ENCODE results near the gene PRSS3.
"Not testable (repeated sequence)": the region's sequence is repeated elsewhere in the genome, so short reads cannot be mapped to it uniquely, and the experiment has no call there.

PRSS3 gene

GRCh38 chr9:33818167-33818846 is 22.9 kb downstream of the PRSS3 start:
- DNase-seq (ENCODE audit: low read depth): no peak

DNA sequence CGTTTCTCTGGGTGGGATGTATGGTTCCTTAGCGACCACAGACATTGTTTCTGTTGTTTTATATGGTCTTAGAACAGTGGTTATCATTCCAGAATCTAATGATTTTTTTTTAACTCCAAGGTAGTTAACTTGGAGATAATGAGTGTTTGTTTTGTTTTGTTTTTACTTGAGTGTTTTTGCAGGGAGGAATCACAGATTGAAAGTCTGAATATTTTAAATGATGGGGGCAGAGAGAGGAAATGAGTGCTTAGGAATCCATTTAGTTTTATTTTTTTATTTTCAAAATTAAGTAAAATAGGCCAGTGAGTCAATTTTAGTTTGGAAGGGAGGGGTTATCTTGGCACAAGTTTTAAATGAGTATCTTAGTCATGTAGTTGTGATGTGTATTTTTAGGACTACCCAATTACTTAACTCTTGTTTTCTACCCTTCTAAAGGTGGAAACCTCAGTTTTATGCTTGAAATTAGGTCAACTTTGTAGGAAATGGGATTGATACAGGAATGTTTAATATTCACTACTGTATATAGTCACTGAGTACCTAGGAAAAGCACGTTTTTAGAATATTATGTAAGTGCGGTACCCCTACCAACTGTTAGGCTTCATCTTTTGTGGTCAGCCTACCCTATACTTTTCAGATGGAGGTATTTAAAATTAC is 23.6 kb downstream of the PRSS3 start:
- no peak for DNase-seq (ENCODE audit: low read depth)

DNA sequence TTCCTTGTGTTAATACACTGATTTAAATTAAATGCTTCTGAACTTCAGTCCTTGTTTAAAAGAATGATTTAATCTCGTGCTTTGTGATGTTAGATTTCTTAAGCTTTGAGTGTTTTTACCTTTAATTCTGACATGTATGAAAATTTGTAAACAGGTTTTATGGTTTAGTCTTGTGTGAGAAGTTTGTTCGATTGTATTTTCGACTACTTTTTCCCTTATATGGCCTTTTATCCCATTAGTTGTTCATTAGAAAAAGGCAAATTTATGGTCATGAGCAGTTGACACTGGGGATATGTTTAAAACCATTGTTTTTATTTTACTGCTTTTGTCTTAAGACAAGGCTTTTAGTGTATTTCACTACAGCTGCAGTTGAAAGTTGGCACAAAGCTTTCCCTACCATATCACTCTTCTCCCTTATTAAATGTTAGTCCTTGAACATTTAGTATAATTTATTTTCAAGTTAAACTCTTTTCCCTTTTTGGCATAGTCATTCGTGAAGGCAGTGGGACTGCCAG is 24.9 kb downstream of the PRSS3 start:
- DNase-seq (ENCODE audit: low read depth): no peak

- DNase-seq (ENCODE audit: low read depth): no peak
Observed at GRCh38 chr9:33823801-33824200, 28.4 kb downstream of the PRSS3 start.

DNA sequence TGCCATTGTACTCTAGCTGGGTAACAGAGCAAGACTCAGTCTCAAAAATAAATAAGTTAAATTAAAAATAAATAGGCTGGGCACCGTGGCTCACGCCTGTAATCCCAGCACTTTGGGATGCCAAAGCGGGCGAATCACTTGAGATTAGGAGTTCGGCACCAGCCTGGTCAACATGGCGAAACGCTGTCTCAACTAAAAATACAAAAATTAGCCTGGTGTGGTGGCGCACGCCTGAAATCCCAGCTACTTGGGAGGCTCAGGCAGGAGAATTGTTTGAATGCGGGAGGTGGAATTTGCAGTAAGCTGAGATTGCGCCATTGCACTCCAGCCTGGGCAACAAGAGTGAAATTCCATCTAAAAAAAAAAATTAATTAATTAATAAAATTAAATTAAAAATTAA is 31.9 kb downstream of the PRSS3 start:
- DNase-seq (ENCODE audit: low read depth): not testable (repeated sequence)

DNA sequence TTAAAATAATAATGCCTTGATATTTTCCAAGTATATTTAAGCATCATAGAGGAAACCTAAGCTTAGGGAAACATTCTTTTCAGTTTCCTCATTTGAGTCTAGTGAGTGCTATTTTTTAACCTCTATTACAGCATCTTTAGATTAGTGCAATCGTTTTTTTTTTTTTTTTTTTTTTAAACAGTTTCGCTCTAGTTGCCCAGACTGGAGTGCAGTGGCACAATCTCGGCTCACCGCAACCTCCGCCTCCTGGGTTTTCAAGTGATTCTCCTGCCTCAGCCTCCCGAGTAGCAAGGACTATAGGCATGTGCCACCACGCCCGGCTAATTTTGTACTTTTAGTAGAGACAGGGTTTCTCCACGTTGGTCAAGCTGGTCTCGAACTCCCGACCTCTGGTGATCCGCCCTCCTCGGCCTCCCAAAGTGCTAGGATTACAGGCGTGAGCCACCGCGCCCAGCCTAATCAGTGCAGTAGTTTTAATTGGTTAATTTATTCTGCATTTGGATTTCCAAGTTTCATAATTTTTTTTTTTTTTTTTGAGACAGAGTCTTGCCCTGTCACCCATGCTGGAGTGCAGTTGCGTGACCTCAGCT is 34.4 kb downstream of the PRSS3 start:
- not testable (repeated sequence) for DNase-seq (ENCODE audit: low read depth)

GRCh38 chr9:33835625-33836260 is 40.4 kb downstream of the PRSS3 start:
- DNase-seq (ENCODE audit: low read depth): no peak

- DNase-seq (ENCODE audit: low read depth): not testable (repeated sequence)
Observed at GRCh38 chr9:33836261-33836660, 40.9 kb downstream of the PRSS3 start.

GRCh38 chr9:33837138-33837537 is 41.8 kb downstream of the PRSS3 start:
- no peak for DNase-seq (ENCODE audit: low read depth)

- no peak for DNase-seq (ENCODE audit: low read depth)
Observed at GRCh38 chr9:33840381-33840780, 45.0 kb downstream of the PRSS3 start.

- no peak for DNase-seq (ENCODE audit: low read depth)
Observed at GRCh38 chr9:33843312-33843961, 48.1 kb downstream of the PRSS3 start.

GRCh38 chr9:33846231-33846630 is 50.9 kb downstream of the PRSS3 start:
- no peak for DNase-seq (ENCODE audit: low read depth)

DNA sequence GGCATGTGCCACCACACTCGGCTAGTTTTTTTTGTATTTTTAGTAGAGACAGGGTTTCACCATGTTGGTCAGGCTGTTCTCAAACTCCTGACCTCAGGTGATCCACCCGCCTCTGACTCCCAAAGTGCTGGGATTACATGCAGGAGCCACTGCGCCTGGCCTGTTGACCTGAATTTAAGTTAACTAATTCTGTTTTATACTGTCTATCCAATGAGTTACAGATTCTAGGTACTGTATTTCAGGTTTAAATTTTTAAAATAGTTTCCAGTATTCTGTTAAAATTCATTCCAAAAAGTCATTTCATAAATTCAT is 52.5 kb downstream of the PRSS3 start:
- not testable (repeated sequence) for DNase-seq (ENCODE audit: low read depth)

Data from stimulated activated CD8-positive, alpha-beta memory T cell treated with anti-CD3 and anti-CD28 coated beads, Interleukin-15, amount 100 ng/mL, for 24 hours (primary cell).